Measurements from ENCODE around the gene HINFP. TPM values are rescaled to one million over a fixed set of nuclear protein-coding genes. Genes with fewer than 3 reads are reported as not detected.

The HINFP gene
- total and polyA plus RNA-seq, 9 of the 15 experiments (the other 6 are each of a cell fraction or from before 2014, with no cell fraction given) = 13.8 to 34.1 (median 22.5) TPM

DNA sequence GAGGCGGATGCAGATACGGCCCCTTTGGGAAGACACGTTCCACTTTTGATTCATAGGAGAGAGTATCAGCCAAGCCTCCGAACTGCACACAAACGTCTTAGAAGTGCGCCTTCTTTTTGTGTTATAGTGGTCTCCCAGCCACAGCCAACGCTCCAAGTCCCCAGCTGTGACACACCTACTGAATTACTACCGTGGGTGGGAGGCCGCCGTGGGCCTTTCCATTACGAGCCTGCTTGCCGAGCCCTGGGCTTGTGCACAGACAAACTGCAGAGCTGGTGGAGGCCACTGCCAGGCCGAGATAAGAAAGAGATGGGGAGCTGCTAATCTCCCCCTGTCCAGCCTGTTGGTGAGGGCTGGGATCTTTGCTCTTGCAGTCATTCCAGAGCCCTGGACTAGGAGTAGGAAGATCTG is 35.9 kb upstream of the HINFP start (continued):
- TF ChIP-seq, protein P1, sequence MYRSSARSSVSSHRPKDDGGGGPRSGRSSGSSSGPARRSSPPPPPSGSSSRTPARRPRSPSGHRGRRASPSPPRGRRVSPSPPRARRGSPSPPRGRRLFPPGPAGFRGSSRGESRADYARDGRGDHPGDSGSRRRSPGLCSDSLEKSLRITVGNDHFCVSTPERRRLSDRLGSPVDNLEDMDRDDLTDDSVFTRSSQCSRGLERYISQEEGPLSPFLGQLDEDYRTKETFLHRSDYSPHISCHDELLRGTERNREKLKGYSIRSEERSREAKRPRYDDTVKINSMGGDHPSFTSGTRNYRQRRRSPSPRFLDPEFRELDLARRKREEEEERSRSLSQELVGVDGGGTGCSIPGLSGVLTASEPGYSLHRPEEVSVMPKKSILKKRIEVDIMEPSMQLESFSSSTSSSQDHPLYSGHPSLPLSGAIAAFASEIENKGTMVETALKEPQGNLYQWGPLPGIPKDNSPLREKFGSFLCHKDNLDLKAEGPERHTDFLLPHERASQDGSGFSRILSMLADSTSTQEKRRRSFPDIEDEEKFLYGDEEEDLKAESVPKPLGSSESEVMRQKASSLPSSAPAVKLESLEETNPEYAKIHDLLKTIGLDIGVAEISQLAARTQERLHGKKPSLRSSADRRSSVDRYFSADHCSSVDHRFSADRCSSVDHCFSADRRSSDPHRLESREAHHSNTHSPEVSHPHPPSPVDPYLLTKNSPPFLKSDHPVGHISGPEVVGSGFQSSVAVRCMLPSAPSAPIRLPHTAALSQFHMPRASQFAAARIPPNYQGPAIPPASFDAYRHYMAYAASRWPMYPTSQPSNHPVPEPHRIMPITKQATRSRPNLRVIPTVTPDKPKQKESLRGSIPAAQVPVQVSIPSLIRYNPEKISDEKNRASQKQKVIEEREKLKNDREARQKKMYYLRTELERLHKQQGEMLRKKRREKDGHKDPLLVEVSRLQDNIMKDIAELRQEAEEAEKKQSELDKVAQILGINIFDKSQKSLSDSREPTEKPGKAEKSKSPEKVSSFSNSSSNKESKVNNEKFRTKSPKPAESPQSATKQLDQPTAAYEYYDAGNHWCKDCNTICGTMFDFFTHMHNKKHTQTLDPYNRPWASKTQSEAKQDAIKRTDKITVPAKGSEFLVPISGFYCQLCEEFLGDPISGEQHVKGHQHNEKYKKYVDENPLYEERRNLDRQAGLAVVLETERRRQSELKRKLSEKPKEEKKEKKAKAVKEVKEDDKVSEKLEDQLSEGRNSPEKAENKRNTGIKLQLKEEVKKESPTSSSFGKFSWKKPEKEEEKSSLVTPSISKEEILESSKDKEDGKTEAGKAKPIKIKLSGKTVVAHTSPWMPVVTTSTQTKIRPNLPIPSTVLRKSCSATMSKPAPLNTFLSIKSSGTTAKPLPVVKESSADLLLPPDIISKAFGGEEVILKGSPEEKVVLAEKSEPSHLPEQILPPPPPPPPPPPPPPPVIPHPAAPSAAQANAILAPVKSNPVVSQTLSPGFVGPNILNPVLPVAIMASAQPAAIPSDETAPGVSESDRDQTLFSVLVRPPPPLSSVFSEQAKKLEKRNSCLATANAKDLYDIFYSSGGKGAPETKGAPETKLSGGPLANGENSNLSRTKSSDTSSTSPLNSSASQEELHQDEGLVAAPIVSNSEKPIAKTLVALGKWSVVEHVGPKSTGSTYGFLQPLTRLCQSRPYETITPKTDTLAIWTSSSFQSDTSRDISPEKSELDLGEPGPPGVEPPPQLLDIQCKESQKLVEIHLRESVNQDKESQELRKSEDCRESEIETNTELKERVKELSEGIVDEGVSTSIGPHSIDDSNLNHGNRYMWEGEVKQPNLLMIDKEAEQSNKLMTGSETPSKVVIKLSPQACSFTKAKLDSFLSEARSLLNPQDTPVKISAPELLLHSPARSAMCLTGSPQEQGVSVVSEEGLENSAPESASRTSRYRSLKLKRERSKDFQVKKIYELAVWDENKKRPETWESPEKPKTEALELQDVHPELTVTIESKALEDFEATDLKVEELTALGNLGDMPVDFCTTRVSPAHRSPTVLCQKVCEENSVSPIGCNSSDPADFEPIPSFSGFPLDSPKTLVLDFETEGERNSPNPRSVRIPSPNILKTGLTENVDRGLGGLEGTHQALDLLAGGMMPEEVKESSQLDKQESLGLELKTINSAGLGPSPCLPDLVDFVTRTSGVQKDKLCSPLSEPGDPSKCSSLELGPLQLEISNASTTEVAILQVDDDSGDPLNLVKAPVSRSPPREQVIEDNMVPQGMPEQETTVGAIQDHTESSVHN (IDR thresholded peaks at IDR 0.05; ENCODE audit: borderline replicate concordance in 1 of 2, low read depth in 1 of 2) = no peak
- TF ChIP-seq MTA1 (IDR thresholded peaks at IDR 0.05; ENCODE audit: borderline replicate concordance) (0 out of 2 replicates have a peak, but pooled peaks have one; percentile 48), KLF1 (tag; IDR thresholded peaks at IDR 0.05) (no peak), TCFL5 (CRISPR knock-in tag; conservative IDR thresholded peaks at IDR 0.05) (no peak), RFX1 (IDR thresholded peaks at IDR 0.05) (no peak), CCAR2 (IDR thresholded peaks at IDR 0.05; ENCODE audit: low read depth, low read length) (no peak), ZNF24 (IDR thresholded peaks at IDR 0.05) (0 out of 2 replicates have a peak, but pooled peaks have one; percentile 14), HLTF (IDR thresholded peaks at IDR 0.05) (no peak), SOX6 (IDR thresholded peaks at IDR 0.05) (peak; percentile 81), PRMT5 (CRISPR knock-in tag; IDR thresholded peaks at IDR 0.05) (no peak), FOSL1 (tag; conservative IDR thresholded peaks at IDR 0.05) (peak; percentile 32), STAG1 (CRISPR knock-in tag; IDR thresholded peaks at IDR 0.05; ENCODE audit: borderline replicate concordance) (no peak), HDAC2 (IDR thresholded peaks at IDR 0.05) (peak; percentile 69; the same call in 1 of the 2 replicates), ZNF780A (CRISPR knock-in tag; IDR thresholded peaks at IDR 0.05) (no peak)
- TF ChIP-seq, protein P2, sequence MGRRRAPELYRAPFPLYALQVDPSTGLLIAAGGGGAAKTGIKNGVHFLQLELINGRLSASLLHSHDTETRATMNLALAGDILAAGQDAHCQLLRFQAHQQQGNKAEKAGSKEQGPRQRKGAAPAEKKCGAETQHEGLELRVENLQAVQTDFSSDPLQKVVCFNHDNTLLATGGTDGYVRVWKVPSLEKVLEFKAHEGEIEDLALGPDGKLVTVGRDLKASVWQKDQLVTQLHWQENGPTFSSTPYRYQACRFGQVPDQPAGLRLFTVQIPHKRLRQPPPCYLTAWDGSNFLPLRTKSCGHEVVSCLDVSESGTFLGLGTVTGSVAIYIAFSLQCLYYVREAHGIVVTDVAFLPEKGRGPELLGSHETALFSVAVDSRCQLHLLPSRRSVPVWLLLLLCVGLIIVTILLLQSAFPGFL (CRISPR knock-in tag; IDR thresholded peaks at IDR 0.05) = no peak
- TF ChIP-seq, protein P3, sequence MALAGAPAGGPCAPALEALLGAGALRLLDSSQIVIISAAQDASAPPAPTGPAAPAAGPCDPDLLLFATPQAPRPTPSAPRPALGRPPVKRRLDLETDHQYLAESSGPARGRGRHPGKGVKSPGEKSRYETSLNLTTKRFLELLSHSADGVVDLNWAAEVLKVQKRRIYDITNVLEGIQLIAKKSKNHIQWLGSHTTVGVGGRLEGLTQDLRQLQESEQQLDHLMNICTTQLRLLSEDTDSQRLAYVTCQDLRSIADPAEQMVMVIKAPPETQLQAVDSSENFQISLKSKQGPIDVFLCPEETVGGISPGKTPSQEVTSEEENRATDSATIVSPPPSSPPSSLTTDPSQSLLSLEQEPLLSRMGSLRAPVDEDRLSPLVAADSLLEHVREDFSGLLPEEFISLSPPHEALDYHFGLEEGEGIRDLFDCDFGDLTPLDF (CRISPR knock-in tag; IDR thresholded peaks at IDR 0.05) = no peak
